Left lung (tissue), 10 donors: Measurements from ENCODE around the gene QRICH2. TPM values are rescaled to one million over a fixed set of nuclear protein-coding genes. Genes with fewer than 3 reads are reported as not detected.
"Not testable (repeated sequence)": the region's sequence is repeated elsewhere in the genome, so short reads cannot be mapped to it uniquely, and the experiment has no call there.

Experiments used
- ATAC-seq: fragments of 200-7000 bp; cut with Tn5 transposase; one replicate; pipeline ENCODE4 v1.9.1; 2020; ENCODE audit warnings: moderate library complexity
- DNase-seq, 4 donors: peaks; one replicate each; pipeline ENCODE4 v3.0.0-alpha.2; 2013 to 2020
- H3K27ac ChIP-seq, 2 donors: fragments of 200-600 bp; sonication (generic) in 1 of 2; one replicate each; pipeline versions ENCODE4 v1.5.0 to v1.8.0; 2020 to 2021
- H3K27me3 ChIP-seq, 2 donors: fragments of 200-600 bp; sonication (generic) in 1 of 2; one replicate each; pipeline versions ENCODE4 v1.5.0 to v1.8.0; 2020 to 2021
- H3K36me3 ChIP-seq, 2 donors: fragments of 200-600 bp; sonication (generic) in 1 of 2; one replicate each; pipeline versions ENCODE4 v1.5.0 to v1.8.0; 2020 to 2021
- H3K4me1 ChIP-seq, 2 donors: fragments of 200-600 bp; one replicate each; pipeline ENCODE4 v1.8.0; 2021
- H3K4me3 ChIP-seq, 2 donors: fragments of 200-600 bp; sonication (generic) in 1 of 2; one replicate each; pipeline versions ENCODE4 v1.5.0 to v1.8.0; 2020 to 2021; ENCODE audit warnings: mild to moderate bottlenecking in 1 of 2
- H3K9me3 ChIP-seq, 2 donors: fragments of 200-600 bp; sonication (generic) in 1 of 2; one replicate each; pipeline versions ENCODE4 v1.5.0 to v1.8.0; 2020 to 2021
- CTCF ChIP-seq, 2 donors: fragments of 200-600 bp; sonication (generic) in 1 of 2; IDR thresholded peaks; one replicate each; pipeline versions ENCODE4 v1.5.0 to v1.8.0; 2021; ENCODE audit warnings: antibody characterized with exemption in 2 of 2
- intact Hi-C, 2 donors: fragments of 100-400 bp; cut with DNase I; formaldehyde crosslinking; loops; one replicate each; pipeline versions ENCODE4 v1.11.2 to v1.14.2; 2022
- polyA plus RNA-seq, 6 donors: library from polyadenylated mRNA; unstranded; fragments of 120-200 nt; gene quantifications; one replicate each; pipeline ENCODE4 v1.2.1, GENCODE V29; 2013; ENCODE audit not compliant: insufficient read length in 6 of 6
- total RNA-seq, 2 donors: library from RNA; stranded (reverse); fragmentation: NEBNext Ultra II Directional; extraction: Animal tissue kit (Norgen Biotek cat#: 25700); gene quantifications; one replicate each; pipeline ENCODE4 v1.2.1, GENCODE V29; 2021
- donor health status: DM: no; HTN: yes; CAD: no.
- donor health status: DM: no; HTN: no; CAD: no.

Gene QRICH2
- total and polyA plus RNA-seq, 8 donors, result 2.8 to 10.6 (median 7.5) TPM

- peak overlapping the region in 1 of 2 donors; percentile 78 for H3K27ac ChIP-seq
- no peak for ATAC-seq
- H3K27me3 ChIP-seq, result no peaks in the 10 kb centered on the region
- peaks cover 40 to 87% of the 10 kb centered on the region in 2 donors for H3K4me1 ChIP-seq
- intact Hi-C loops, result no loop called here
- H3K4me3 ChIP-seq, result peak overlapping the region in 1 of 2 donors; percentile 37
- TF ChIP-seq CTCF (IDR thresholded peaks at IDR 0.05), result no peak
- H3K9me3 ChIP-seq, result no peaks in the 10 kb centered on the region
- no peak for DNase-seq
- peaks cover 0 to 21% of the 10 kb centered on the region in 2 donors for H3K36me3 ChIP-seq
These were observed 37.1 kb downstream of the QRICH2 start for GRCh38 chr17:76270770-76271668.

- peaks cover 40 to 87% of the 10 kb centered on the region in 2 donors for H3K4me1 ChIP-seq
- ATAC-seq (no peak), DNase-seq (no peak)
- H3K4me3 ChIP-seq, result no peak overlapping the region
- no peak for TF ChIP-seq CTCF (IDR thresholded peaks at IDR 0.05)
- H3K9me3 ChIP-seq, result no peaks in the 10 kb centered on the region
- H3K27ac ChIP-seq, result peak overlapping the region in 1 of 2 donors; percentile 93
- intact Hi-C loops, result no loop called here
- H3K36me3 ChIP-seq, result peaks cover 0 to 21% of the 10 kb centered on the region in 2 donors
- no peaks in the 10 kb centered on the region for H3K27me3 ChIP-seq
These were observed 37.9 kb downstream of the QRICH2 start for GRCh38 chr17:76270127-76270592.

- no peaks in the 10 kb centered on the region for H3K27me3 ChIP-seq
- peaks cover 0 to 21% of the 10 kb centered on the region in 2 donors for H3K36me3 ChIP-seq
- peak overlapping the region; percentile 90 to 93 for H3K27ac ChIP-seq
- intact Hi-C loops, result no loop called here
- H3K4me3 ChIP-seq, result peak overlapping the region in 1 of 2 donors; percentile 88
- ATAC-seq (no peak), DNase-seq (no peak)
- no peaks in the 10 kb centered on the region for H3K9me3 ChIP-seq
- H3K4me1 ChIP-seq, result peaks cover 43 to 85% of the 10 kb centered on the region in 2 donors
- TF ChIP-seq CTCF (IDR thresholded peaks at IDR 0.05), result no peak
These were observed 38.8 kb downstream of the QRICH2 start for GRCh38 chr17:76268991-76269981.

- TF ChIP-seq CTCF (IDR thresholded peaks at IDR 0.05), result no peak
- intact Hi-C loops, result no loop called here
- Histone ChIP-seq H3K9me3 (no peaks in the 10 kb centered on the region), H3K27ac (peak overlapping the region; percentile 90 to 93), H3K4me1 (peaks cover 46 to 85% of the 10 kb centered on the region in 2 donors), H3K36me3 (peaks cover 0 to 21% of the 10 kb centered on the region in 2 donors), H3K4me3 (peak overlapping the region in 1 of 2 donors; percentile 88), H3K27me3 (no peaks in the 10 kb centered on the region)
- ATAC-seq, result peak; percentile 5
- DNase-seq, result peak in 2 of 4 donors; percentile 87 to 94
These were observed 39.9 kb downstream of the QRICH2 start for GRCh38 chr17:76268015-76268749.

- ATAC-seq, H3K9me3 ChIP-seq, intact Hi-C loops, H3K27me3 ChIP-seq, DNase-seq: not testable (repeated sequence)
- Histone ChIP-seq H3K36me3 (peaks cover 0 to 21% of the 10 kb centered on the region in 2 donors), H3K27ac (peak overlapping the region; percentile 90 to 93), H3K4me3 (peak overlapping the region in 1 of 2 donors; percentile 88), H3K4me1 (peaks cover 50 to 85% of the 10 kb centered on the region in 2 donors)
These were observed 40.5 kb downstream of the QRICH2 start for GRCh38 chr17:76267581-76268001.
